GM19395 (cell line): Measurements from ENCODE around the gene EPPIN.
"Not testable (repeated sequence)": the region's sequence is repeated elsewhere in the genome, so short reads cannot be mapped to it uniquely, and the experiment has no call there.

Experiments used
- ATAC-seq: cut with Tn5 transposase; IDR thresholded peaks from one replicate; pipeline ENCODE4 v1.9.1; 2021; ENCODE audit warnings: mild to moderate bottlenecking, moderate library complexity; ENCODE audit not compliant: unreplicated experiment

Gene EPPIN

DNA sequence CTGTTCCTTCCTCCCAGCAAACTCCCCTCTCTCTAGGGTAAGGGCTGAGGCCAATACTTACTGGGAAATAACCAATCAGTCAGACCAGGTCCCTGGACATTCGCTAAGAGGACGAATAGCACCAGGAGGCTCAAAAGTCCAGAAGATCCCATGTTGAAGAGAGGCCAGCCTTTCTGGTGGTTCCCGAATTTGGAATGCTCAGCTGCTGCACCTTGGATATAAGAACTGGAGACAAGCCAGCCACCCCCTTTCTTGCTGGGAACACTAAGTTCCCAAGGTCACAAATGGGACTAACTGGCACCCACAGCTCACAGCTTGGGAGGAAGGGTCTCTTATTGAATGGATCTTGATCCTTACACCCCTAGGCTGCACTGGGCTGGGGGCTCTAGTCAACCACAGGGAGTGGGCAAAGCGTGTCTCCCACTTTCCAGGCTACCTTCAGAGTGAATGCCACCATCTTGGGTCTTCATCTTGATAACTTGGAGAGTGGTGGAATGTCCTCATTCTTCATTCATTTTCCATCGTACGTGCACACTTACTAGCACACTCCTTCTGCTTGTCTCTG is at the start of gene EPPIN:
EPPIN (minus strand) TSS at position 196 of the 565 bp plus-strand sequence; CDS start at position 152, 44 bp downstream.
- no peak for ATAC-seq

DNA sequence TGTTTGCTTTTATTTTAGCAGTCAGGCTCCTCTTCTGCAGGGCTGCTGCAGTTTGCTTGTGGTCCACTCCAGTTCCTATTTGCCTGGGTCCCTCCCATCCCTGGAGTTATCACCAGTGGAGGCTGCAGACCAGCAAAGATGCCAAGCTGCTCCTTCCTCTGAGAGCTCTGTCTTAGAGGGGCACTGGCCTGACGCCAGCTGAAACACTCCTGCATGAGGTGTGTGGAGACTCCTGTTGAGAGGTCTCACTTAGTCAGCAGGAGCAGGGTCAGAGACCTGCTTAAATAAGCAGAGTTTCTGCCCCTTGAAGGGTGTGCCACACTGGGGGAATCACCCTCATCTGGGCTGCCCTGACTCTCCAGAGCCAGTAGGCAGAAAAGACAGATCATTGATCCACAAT is 48.0 kb upstream of the EPPIN start:
- ATAC-seq = no peak

DNA sequence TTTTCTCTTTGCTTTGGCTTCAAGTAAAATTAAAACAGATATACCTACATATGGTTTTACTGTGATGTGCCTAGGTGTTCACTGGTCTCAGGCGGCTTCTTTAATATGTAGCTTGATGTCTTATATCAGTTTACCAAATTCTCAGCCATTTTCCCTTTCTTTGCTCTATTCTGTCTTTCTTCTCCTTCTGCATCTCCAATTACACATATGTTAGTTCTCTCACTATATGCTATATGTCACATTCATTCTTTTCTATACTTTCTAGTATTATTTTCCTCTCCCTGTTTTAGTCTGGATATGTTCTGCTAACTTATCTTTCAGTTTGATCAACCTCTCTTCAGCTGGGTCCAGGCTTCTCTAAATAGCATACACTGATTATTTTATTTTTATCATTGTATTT is 46.3 kb upstream of the EPPIN start:
- ATAC-seq = no peak

DNA sequence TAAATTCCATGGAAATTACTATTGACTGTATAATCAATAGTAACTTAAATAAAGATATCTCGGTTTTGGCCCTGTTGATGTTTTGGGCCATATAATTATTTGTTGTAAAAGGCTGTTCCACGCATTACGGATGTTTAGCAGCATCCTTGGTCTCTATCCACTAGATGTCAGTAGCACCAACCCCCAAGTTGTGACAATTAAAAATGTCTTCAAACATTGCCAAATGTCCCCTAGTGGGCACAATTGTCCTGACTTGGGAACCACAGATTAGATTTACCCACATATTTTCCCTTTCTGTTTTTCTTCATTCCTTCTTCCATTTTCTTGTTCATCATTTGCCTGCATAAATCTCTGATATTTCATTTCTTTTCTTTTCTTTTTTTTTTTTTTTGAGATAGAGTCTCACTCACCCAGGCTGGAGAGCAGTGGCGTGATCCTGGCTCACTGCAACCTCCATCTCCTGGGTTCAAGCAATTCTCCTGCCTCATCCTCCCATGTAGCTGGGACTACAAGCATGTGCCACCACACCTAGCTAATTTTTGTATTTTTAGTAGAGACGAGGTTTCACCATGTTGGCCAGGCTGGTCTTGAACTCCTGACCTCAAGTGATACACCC is 45.5 kb upstream of the EPPIN start:
- no peak for ATAC-seq

DNA sequence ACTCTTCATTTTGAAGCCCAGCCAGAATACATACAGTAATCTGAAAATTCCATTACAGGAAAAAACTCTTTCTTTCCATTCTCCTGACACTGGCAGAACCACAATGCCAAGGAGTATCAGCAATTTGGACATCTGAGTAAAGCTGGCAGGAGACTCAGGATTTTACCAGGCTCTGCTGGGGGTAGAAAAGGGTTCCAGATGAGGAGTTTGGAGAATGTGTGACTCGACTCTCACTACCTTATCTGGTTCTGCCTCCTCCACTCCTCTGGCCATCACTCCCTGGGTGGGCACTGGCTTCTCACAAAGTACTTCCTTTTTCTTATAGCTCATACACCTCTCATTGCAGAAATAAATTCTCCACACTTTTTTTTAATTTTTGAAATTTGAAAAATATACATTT is 42.5 kb upstream of the EPPIN start:
- ATAC-seq = no peak

DNA sequence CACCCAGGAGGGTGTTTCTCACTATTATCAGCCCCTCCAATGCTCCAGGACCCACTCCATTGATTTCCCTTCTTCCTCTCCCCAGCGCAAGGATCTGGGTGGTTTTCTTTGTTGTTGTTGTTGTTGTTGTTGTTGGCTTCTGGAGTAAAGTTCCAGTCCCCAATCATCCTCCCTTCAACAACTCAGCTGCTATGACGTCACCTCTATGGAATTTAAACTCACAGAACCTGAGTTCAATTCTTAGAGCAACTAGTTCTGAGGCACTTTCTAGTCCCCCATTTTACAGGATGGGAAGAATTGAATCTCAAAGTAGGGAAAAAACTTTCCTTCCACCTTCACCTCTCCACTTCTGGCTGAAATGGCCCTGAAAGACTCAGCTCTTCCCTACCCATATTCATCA is 41.6 kb upstream of the EPPIN start:
- no peak for ATAC-seq

DNA sequence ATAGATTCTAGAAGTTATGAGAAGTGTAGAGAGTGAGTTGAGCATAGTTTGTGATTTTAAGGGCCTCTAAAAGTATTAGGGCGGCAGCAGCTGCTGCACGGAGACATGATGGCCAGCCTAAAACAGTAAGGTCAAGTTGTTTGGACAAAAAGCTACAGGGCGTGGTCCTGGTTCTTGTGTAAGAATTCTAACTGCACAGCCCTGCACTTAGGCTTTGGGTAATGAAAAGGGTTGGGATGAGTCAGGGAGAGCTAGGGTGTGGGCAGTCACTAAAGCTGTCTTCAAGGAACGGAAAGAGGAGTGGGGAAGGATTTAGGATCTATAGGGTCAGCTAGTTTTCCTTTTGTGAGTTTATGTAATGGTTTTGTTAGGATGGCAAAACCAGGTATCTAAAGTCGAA is 38.8 kb upstream of the EPPIN start:
- ATAC-seq = not testable (repeated sequence)

DNA sequence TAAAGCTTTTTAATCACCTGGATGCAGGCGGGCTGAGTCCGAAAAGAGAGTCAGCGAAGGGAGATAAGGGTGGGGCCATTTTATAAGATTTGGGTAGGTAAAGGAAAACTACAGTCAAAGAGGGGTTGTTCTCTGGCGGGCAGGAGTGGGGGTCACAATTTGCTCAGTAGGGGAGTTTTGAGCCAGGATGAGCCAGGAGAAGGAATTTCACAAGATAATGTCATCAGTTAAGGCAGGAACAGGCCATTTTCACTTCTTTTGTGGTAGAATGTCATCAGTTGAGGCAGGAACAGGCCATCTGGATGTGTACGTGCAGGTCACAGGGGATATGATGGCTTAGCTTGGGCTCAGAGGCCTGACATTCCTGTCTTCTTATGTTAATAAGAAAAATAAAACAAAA is 37.1 kb upstream of the EPPIN start:
- ATAC-seq = not testable (repeated sequence)

DNA sequence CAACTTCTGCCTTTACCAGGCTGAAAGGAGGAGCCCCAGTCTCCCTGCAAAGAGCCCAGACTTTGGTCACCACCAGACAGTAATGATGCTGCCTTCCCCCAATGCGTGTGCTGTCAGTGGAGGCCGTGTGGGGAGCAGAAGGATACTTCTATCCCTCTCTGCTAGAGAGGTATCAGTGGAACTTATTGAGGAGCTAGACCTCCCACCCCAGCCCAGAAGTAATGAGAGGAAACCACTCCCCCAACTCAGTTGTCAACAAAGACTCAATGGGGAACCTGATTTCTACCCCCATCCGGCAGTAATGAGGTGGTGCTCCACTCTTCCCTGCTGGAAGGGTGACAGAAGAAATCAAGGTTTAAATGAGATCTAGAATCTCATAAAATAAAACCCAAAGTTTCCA is 36.3 kb upstream of the EPPIN start:
- no peak for ATAC-seq

DNA sequence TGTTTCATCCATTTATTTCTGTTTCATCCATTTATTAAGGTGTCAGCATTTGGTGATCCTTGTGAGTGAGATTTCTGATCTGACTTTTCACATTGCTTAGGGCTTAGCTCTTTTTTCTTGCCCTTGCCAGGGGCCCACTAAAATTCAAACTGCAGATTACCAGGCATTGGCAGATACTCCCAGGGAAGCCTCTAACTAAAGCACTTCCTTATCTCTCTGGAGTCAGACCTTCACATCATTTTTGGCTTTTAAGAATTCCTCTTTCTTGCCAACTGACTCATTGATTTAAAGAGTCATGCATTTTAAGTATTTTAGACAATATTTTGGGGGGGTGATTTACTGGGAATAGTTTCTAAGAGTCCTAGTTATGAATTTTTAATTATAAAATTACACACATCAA is 34.5 kb upstream of the EPPIN start:
- no peak for ATAC-seq

DNA sequence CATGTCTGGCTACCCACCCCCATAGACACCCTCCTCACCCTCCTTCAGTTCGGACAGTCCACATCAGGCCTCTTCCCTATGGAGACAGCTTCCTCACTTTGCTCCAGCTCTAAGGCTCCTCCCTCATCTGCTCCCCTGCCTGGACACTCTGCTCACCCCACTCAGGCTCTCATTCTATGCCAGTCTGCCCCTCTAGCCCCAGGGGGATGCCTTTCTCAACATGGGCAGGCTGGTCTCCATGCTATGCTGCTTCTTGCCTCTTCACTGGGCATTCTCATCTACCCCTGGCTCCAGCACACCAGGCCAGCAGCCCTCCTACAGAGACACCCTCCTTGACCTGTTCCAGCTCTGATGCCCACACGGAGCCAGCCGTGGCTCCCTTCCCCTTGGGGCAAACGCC is 32.0 kb upstream of the EPPIN start, which contains the start of gene WFDC8:
WFDC8 (minus strand) TSS at position 101 of the 400 bp plus-strand sequence; CDS start at position 64, 37 bp downstream.
- ATAC-seq = no peak

DNA sequence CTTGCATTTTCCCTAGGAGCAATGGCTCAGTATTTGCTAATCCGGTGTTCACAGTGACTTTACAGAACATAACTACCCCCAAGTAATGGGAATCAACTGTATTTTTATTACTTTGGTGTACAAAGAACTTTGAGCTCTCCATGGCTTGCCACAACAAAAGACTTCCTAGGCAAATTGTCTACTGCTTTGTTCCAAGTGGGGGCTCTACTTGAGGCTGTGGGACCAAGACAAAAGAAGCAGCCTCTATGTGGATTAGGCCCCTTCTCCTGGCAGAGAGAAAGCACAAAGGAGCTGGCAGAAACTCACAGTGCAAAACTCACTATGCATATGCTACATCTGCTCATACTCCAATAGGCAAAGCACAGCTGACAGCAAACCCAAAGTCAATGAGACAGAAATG is 31.0 kb upstream of the EPPIN start:
- no peak for ATAC-seq

DNA sequence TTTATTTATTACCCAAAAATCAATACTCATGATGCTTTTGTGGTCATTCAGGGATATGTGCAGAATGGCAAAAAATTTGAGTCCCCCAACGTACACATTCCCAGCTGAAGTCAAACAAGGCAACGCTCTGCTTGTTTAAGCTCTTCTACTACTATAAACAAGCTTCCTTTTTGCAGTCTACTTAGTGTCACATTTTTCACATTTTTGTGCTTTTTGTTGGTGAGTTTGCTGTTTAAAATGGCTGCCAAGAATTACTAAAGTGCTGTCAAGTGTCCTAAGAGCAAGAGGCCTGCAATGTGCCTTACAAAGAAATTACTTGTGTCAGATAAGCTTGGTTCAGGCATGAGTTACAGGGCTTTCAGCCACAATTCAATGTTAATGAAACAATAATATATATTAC is 29.8 kb upstream of the EPPIN start:
- ATAC-seq = no peak

DNA sequence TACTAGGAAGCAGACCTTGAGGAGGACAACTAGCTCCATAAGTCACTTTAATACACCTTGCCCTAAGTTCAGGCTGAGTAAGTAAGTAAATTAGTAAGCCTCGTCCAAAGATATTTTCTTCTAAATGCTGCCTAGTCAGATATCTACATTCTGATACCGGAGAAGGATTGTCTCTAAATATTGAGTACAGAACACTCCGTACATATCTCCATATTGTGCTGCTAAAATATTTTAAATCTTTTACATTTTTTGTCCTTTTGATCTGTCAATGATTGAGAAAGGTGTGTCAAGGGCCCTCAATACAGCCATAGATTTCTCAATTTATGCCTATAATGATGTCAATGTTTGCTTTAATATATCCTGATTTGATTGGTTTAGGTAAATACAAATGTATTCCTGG is 28.7 kb upstream of the EPPIN start:
- no peak for ATAC-seq

DNA sequence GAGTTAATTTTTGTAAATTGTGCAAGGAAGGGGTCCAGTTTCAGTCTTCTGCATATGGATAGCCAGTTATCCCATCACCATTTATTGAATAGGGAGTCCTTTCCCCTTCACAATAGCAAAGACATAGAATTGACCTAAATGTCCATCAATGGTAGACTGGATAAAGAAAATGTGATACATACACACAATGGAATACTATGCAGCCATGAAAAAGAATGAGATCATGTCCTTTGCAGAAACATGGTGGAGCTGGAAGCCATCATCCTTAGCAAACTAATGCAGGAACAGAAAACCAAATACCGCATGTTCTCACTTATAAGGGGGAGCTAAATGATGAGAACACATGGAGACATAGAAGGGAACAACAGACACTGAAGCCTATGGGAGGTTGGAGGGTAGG is 22.4 kb upstream of the EPPIN start:
- not testable (repeated sequence) for ATAC-seq

DNA sequence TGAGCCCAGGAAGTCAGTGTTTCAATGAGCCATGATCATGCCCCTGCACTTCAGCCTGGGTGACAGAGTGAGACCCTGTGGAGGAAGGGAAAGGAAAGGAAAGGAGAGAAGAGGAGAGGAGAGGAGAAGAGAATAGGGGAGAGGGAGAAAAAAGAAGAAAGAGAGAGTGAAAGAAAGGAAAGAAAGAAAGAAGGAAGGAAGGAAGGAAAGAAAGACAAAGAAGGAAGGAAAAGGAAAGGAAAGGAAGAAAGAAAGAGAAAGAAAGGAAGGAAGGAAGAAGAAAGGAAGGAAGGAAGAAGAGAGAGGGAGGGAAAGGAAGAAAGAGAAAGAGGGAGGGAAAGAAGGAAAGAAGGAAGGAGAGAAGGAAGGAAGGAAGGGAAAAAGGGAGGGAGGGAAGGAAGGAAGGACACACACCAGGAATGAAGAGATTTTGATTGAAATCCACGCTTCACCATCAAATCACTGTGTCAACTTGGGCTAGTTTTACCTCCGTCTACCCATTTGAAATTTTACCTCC is 17.6 kb upstream of the EPPIN start:
- ATAC-seq = no peak

DNA sequence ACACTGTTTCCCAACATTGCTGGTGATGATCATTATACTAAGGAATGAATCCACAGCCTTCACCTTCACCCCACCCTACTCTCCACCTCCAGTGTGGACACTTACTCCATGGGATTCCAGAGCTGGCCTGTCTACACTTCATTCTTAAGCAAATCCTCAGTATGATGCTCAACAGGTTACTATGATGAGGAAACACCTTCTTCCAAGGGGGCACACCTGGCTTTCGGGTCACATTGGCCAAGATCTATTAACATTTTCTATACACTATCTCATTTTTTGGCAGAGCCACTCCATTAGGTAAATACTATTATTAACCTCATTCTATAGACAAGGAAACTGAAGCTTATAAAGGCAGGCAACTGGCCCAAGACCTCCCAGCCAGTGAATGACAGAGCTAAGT is 8.0 kb upstream of the EPPIN start:
- ATAC-seq = no peak

DNA sequence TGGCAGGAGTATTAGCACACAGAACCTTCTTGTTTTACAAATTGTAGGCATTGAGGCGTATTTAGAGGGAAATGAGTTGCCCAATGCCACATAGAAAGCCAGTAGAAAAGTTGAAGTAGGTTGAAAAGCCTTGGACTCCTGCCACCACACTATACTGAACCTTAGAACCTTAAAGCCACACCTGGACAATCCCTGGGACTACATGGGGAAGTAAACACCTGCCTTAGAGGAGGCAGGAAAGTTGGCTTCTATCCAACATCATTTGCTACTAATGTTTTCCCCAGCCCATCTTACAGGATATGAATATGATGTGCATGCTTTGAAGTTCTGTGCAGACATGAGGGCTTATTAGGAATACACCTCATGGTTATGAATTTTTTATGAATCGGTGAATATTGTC is 5.3 kb upstream of the EPPIN start:
- no peak for ATAC-seq

DNA sequence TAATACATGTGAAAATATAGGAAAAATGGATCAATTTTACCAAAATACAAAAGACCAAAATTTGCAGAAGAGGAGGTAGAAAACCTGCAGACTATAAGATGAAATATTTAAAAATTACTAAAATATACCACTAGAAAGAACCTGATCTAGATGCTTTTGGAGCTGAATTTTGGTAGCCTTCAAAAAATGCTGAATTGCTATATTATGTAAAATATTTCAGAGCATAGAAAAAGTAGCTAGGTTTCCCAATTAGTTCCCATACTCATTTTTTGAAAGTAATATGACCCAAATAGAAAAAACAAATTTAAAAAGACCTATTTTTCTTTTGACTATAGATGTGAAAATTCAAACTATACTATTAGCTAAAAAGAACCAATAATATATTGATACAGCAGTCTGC is 3.6 kb upstream of the EPPIN start:
- no peak for ATAC-seq

DNA sequence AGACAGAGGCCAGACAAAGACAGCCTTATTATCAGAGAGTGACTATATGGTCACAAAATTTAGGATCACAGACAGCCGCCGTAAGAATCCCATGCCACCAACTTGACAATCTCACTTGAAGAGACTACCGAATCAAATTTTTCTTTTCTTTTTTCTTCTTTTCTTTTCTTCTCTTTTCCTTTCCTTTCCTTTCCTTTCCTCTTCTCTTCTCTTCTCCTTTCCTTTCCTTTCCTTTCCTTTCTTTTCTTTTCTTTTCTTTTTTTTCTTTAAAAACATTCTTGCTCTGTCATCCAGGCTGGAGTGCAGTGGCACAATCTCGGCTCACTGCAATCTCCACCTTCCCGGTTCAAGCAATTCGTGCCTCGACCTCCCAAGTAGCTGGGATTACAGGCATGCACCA is 1.2 kb upstream of the EPPIN start:
- ATAC-seq = no peak

DNA sequence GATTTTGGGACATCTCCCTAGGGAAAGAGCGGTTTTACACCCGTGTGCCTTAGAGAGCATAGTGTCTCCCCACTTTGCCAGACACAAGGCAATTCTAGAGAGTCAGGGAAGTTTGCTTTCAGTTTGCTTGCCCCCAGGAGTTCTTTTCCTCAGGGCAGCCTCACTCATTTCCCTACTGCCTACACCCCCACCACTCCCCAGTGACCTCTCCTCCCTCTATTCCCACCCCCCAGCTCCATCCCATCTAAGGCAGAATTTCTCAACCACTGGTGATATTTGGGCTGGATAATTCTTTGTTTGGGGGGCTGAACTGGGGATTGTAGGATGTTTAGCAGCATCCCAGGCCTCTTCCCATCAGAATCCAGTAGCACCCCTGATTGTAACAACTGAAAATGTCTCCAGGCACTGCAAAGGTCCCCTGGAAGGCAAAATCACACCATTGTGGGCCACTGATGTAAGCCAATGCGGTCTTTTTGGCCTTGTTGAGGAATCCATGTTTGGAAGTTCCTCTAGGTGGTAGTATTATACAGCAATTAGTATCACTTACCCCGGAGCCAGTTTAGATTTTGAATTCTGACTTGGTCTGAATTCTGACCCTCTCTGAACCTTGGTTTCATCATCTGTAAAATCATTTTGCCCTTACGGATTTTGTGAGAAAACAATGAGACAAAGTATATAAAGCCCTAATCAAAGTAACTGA is 1.3 kb downstream of the EPPIN start:
- ATAC-seq = no peak

DNA sequence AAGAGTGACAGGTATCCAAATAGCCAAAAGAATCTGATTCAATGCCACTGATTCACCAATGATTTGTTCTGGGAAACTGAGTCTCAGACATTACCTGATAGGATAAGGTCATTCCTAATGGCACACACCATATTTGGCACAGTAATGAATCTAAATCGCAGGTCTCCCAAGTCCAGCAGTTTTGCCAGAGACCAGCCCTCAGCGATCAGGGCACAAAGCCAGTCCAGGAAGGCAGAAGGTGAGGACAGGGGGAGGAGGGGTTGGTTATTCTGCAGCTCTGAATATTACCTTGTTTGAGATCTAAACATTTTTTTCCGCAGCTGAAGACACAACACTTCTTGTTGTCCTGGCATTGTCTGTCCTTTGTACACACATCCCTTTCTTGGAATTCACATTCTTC is 1.9 kb downstream of the EPPIN start:
- no peak for ATAC-seq
